K562 (cell line): ENCODE data around the gene KMT2E.

Source experiments
- AFF4 ChIP-seq: sonication (generic); formaldehyde crosslinking; IDR thresholded peaks from 2 replicates; pipeline ENCODE4 v1.8.0; 2023; ENCODE audit warnings: mild to moderate bottlenecking, missing genetic modification reagents
- CTCF ChIP-seq, 3 experiments: IDR thresholded peaks in 2 of 3; conservative IDR thresholded peaks in 1 of 3; 2 replicates each; pipeline ENCODE4 v1.5.1; 2011 to 2012; ENCODE audit warnings: low read length in 3 of 3, mild to moderate bottlenecking in 3 of 3, control low read depth in 2 of 3, improper control_type of control experiment in 1 of 3, inconsistent platforms in 1 of 3, low read depth in 1 of 3, mixed read lengths in 1 of 3, moderate library complexity in 1 of 3; ENCODE audit not compliant: insufficient read depth in 2 of 3
- EGR1 ChIP-seq: fragments of 450-650 bp; conservative IDR thresholded peaks from 2 replicates; pipeline ENCODE4 v1.6.1; 2017; ENCODE audit warnings: mild to moderate bottlenecking
- GABPA ChIP-seq: fragments of 200-800 bp; sonication (Bioruptor generic); conservative IDR thresholded peaks from 2 replicates; pipeline ENCODE4 v1.6.1; 2016; ENCODE audit warnings: low read depth, missing genetic modification characterization, missing compliant biosample characterization
- GABPB2 ChIP-seq: fragments of 250-450 bp; sonication (Bioruptor Pico); conservative IDR thresholded peaks from 2 replicates; pipeline ENCODE4 v1.5.1; 2021; ENCODE audit warnings: mild to moderate bottlenecking
- HIVEP1 ChIP-seq: fragments of 250-450 bp; sonication (Bioruptor Pico); IDR thresholded peaks from 2 replicates; pipeline ENCODE4 v1.4.0; 2020; ENCODE audit warnings: mild to moderate bottlenecking
- KAT8 ChIP-seq: fragments of 450-650 bp; IDR thresholded peaks from 2 replicates; pipeline ENCODE4 v1.6.1; 2016; ENCODE audit warnings: low read depth, mild to moderate bottlenecking
- LCOR ChIP-seq: sonication (generic); formaldehyde crosslinking; IDR thresholded peaks from 2 replicates; pipeline ENCODE4 v1.8.0; 2022; ENCODE audit warnings: mild to moderate bottlenecking, missing genetic modification reagents
- NCOR1 ChIP-seq: fragments of 450-650 bp; IDR thresholded peaks from 2 replicates; pipeline ENCODE4 v1.6.1; 2016; ENCODE audit warnings: mild to moderate bottlenecking, moderate library complexity
- POLR2A ChIP-seq: fragments of 450-650 bp; conservative IDR thresholded peaks from 2 replicates; pipeline ENCODE4 v1.6.1; 2016
- RBBP5 ChIP-seq: fragments of 200-600 bp; sonication (generic); IDR thresholded peaks from 2 replicates; pipeline ENCODE4 v1.6.1; 2012; ENCODE audit warnings: borderline replicate concordance, mild to moderate bottlenecking, low read length, control low read depth, inconsistent platforms; ENCODE audit not compliant: insufficient read depth, poor library complexity, severe bottlenecking
- SP2 ChIP-seq: IDR thresholded peaks from 2 replicates; pipeline ENCODE4 v1.6.1; 2011; ENCODE audit warnings: mild to moderate bottlenecking, low read depth, low read length, moderate library complexity; ENCODE audit not compliant: poor library complexity, severe bottlenecking; ENCODE audit errors: extremely low read depth
- STAT5B ChIP-seq: fragments of 250-450 bp; sonication (Bioruptor Pico); IDR thresholded peaks from 2 replicates; pipeline ENCODE4 v1.8.0; 2021; ENCODE audit warnings: mild to moderate bottlenecking, inconsistent platforms
- TF ChIP-seq, protein P1 (sequence below), 2 experiments: fragments of 450-650 bp in 1 of 2; sonication (generic) in 1 of 2; formaldehyde crosslinking in 1 of 2; IDR thresholded peaks in 1 of 2; conservative IDR thresholded peaks in 1 of 2; 2 replicates each; pipeline versions ENCODE4 v1.6.1 to v1.8.1; 2016 to 2023; ENCODE audit warnings: mild to moderate bottlenecking in 2 of 2, moderate library complexity in 2 of 2, inconsistent platforms in 1 of 2, missing genetic modification reagents in 1 of 2

DNA sequence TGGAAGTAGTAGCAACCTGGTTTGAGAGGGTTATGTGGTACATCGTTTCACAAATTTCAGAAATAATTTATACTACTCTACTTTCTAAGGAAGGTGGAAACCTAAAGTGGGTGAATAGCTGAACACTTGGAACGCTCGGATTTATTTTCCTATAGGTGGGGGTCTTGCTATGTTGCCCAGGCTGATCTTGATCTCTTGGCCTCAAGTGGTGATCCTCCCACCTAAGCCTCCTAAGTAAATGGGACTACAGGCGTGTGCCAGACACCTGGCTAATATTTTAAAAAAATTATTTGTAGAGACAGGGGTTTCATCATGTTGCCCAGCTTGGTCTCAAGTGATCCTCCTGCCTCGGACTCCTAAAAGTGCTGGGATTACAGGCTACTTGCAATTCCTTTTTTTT, 6.7 kb upstream of the KMT2E start:
- no peak for TF ChIP-seq LCOR
- no peak for TF ChIP-seq AFF4
- no peak for TF ChIP-seq STAT5B (CRISPR knock-in tag)
- no peak for TF ChIP-seq RBBP5
- no peak for TF ChIP-seq GABPA
- TF ChIP-seq, protein P1, sequence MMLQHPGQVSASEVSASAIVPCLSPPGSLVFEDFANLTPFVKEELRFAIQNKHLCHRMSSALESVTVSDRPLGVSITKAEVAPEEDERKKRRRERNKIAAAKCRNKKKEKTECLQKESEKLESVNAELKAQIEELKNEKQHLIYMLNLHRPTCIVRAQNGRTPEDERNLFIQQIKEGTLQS (IDR thresholded peaks at IDR 0.05): no peak
- TF ChIP-seq, protein P1 (CRISPR knock-in tag; conservative IDR thresholded peaks at IDR 0.05): no peak
- no peak for TF ChIP-seq GABPB2
- no peak for TF ChIP-seq POLR2A
- no peak for TF ChIP-seq KAT8
- no peak for TF ChIP-seq NCOR1
- no peak for TF ChIP-seq CTCF (IDR thresholded peaks at IDR 0.05 in 2 of 3, conservative IDR thresholded peaks at IDR 0.05 in 1 of 3; ENCODE audit: insufficient read depth in 2 of 3, low read depth in 1 of 3, low read length in 3 of 3)
- no peak for TF ChIP-seq SP2
- TF ChIP-seq HIVEP1 (CRISPR knock-in tag): no peak
- no peak for TF ChIP-seq EGR1
